Activated CD8-positive, alpha-beta memory T cell treated with anti-CD3 and anti-CD28 coated beads, Interleukin-2, amount 50 U/mL, for 1 hour (primary cell): ENCODE data around the gene TRMT44.

Experiments used
- DNase-seq: peaks from one replicate; pipeline ENCODE4 v3.0.0-alpha.2; 2020; ENCODE audit errors: extremely low read depth

Gene TRMT44

GRCh38 chr4:8513931-8514330 lies 73.4 kb downstream of the TRMT44 start:
- DNase-seq: no peak

DNA sequence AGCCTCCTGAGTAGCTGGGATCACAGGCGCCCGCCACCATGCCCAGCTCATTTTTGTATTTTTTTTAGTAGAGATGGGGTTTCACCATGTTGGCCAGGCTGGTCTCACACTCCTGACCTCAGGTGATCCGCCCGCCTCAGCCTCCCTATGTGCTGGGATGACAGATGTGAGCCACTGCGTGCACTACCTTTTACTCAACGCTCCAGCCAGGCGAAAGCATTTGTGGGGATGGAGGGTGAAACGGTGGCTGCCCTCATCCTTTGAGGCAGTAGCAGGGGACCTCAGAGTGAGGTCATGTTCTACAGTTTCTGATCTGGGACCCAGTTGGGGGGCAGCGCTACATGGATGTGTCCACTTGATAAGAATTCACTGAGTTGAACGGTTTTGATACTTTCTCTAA lies 73.8 kb downstream of the TRMT44 start:
- no peak for DNase-seq

GRCh38 chr4:8515316-8516060 lies 74.9 kb downstream of the TRMT44 start:
- DNase-seq: no peak

- DNase-seq: no peak
Measured at GRCh38 chr4:8516061-8516573, 75.5 kb downstream of the TRMT44 start.

GRCh38 chr4:8516996-8517550 lies 76.5 kb downstream of the TRMT44 start:
- no peak for DNase-seq

DNA sequence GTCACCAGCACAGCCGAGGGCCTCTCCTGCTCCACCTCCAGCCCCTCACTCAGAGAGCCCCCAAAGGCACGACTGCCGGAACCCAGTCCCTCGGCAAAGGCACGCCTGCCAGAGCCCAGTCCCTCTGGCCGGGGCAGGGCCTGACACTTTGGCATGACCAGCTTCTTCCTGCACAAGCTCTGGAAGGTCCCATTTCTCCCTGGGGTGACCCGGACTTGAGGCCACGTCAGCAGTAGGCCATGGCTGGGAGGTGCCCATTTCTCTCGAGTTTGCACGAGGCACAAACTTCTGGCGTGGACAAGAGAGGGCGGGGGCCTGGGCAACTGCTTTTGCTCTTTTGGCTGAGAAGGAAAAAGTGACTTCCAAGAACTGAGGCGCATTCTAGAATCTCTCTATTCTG lies 77.4 kb downstream of the TRMT44 start:
- DNase-seq: no peak

DNA sequence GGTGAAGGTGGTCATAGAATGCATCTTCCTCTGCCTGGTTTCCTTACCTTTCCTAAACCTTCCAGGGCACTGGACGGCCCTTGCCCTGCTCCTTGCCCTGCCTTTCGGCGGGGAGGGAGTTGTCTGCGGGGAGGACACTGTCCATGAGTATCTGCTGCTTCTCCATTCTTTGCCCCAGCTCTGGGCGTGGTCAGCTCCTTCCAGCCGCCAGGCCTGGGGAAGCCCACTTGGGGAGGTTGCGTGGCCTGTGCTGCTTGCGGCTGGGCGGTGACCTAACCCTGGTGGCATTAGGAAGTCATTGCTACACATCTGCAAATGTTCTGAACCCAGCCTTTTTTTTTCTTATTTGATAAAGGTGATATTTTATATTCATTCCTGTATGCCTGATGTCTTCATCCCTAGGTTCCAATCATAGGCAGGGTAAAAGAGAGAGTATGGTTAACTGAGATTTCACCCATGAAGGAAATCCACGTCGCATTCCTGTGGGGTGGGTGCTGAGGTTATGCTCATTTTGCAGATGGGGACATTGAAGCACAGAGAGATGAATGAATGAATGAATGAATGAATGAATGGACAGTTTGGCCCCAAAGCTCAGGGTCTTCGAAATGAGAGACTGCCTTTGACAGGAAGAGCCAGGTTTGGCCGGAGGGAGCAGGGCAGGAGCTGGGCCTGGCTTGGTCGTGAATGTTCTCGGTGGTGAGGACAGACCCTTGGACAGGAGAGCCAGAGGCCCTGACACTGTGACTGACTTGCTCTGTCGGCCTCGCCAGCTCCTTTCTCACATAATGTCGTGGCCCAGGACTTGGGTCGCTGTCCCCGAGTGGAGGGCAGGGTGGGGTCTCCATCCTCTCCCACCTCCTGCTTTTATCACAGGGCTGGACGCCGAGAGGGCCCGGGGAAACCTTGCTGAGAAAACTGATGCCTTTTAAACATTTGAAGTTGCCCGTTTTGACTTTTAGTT lies 81.9 kb downstream of the TRMT44 start:
- DNase-seq: no peak

GRCh38 chr4:8523175-8523574 lies 82.6 kb downstream of the TRMT44 start:
- DNase-seq: no peak

- DNase-seq: no peak
Measured at GRCh38 chr4:8523766-8524165, 83.2 kb downstream of the TRMT44 start.

- no peak for DNase-seq
Measured at GRCh38 chr4:8524595-8525382, 84.2 kb downstream of the TRMT44 start.

DNA sequence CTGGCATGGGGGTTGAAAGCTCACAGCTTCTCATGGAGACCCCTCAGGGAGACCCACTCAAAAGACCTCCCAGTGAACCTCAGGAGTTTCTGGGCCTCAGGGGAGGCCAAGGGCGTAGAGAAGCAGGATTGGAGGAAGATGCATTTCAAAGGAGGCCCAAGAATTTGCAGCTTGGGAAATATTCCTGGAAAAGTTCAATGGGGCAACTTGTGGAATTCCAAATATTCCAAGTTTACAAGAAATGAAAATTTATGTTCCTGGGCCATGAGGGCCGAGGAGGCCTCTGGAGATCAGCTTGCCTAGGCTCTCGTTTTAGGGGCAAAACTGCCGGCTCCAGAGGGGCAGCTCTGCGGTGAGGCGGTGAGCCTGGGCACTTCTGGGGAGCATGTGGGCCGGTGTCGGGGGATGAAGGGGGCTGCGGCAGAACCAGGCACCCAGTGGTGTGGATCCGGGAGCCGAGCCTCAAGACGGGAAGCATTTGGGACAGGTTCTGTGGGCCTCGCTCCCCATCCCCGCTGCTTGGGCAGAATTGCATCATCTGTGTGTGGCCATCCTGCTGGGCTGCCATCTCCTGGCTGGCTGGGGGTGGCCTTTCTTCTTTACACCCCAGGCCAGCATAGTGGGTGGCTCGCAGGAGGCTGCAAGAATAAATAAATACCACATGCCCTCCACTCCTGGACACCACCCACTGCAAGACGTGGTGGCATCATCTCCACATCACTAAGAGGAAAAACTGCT lies 85.0 kb downstream of the TRMT44 start:
- no peak for DNase-seq
